Loucy (cell line): ENCODE data around the gene AGBL5.

Experiments
- EZH2phosphoT487 ChIP-seq: fragments of 200-600 bp; IDR thresholded peaks from 2 replicates; pipeline ENCODE4 v1.6.1; 2018; ENCODE audit warnings: antibody characterized with exemption, mild to moderate bottlenecking, moderate library complexity, borderline replicate concordance
- TF ChIP-seq, protein P1 (sequence below): fragments of 200-600 bp; sonication (generic); conservative IDR thresholded peaks from 2 replicates; pipeline ENCODE4 v1.5.1; 2014; ENCODE audit warnings: mild to moderate bottlenecking, antibody characterized with exemption, low read length

DNA sequence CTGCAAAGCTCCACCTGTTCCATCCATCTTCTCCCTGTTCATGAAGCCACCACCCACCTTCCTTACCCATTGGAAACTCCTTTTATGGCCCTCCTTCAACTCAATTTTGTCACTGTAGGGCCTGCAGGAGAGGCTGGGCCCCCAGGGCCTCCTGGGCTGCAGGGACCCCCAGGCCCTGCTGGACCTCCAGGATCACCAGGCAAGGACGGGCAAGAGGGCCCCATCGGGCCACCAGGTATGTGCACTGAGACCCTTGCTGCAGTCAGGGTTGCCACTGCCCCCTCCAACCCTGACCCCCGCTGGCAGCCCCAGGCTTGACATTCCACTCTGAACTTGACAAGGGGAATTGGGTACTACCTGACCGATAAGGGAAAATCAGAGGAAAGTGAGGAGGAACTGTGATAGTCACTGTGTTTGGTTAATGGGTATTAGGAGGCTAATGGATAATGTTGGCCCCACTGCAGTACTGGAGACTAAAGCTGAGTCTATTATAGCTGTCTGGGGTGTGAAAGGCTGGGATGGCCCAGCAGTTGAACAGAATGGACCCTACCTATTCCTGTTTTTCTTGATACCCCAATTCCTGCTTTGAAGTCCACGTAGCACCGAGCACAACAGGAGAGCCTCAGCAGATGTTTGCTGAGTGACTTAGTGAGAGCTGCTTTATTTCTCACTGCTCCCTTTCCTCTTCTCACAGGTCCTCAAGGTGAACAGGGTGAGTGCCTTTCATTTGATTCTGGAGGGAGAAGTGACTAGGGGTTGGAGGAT, 33.0 kb downstream of the AGBL5 start:
- TF ChIP-seq, protein P1, sequence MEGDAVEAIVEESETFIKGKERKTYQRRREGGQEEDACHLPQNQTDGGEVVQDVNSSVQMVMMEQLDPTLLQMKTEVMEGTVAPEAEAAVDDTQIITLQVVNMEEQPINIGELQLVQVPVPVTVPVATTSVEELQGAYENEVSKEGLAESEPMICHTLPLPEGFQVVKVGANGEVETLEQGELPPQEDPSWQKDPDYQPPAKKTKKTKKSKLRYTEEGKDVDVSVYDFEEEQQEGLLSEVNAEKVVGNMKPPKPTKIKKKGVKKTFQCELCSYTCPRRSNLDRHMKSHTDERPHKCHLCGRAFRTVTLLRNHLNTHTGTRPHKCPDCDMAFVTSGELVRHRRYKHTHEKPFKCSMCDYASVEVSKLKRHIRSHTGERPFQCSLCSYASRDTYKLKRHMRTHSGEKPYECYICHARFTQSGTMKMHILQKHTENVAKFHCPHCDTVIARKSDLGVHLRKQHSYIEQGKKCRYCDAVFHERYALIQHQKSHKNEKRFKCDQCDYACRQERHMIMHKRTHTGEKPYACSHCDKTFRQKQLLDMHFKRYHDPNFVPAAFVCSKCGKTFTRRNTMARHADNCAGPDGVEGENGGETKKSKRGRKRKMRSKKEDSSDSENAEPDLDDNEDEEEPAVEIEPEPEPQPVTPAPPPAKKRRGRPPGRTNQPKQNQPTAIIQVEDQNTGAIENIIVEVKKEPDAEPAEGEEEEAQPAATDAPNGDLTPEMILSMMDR, result 0 out of 2 replicates have a peak, but pooled peaks have one; percentile 13
- TF ChIP-seq EZH2phosphoT487, result no peak
